Kidney (tissue), 14 donors: ENCODE results near the gene PLPPR1. TPM values are rescaled to one million over a fixed set of nuclear protein-coding genes. Genes with fewer than 3 reads are reported as not detected.

Experiments
- DNase-seq, 5 donors: peaks; one replicate each; pipeline ENCODE4 v3.0.0-alpha.2; 2013 to 2020
- FAIRE-seq: peaks from 2 replicates; lab custom pipeline; 2012; peaks lifted over from hg19 to GRCh38; lab: Jason Lieb, UNC
- H3K27ac ChIP-seq, 2 donors: one replicate each; pipeline ENCODE4 v1.7.0; 2013; ENCODE audit warnings: low read depth in 2 of 2, low read length in 2 of 2, inconsistent platforms in 1 of 2
- H3K27me3 ChIP-seq: one replicate; pipeline ENCODE4 v1.7.1; 2013; ENCODE audit warnings: low read length, inconsistent platforms; ENCODE audit not compliant: control insufficient read depth, insufficient read depth
- H3K36me3 ChIP-seq, 3 donors: one replicate each; pipeline versions ENCODE4 v1.7.0 to v1.7.1; 2013; ENCODE audit warnings: low read length in 3 of 3, control low read depth in 1 of 3, inconsistent platforms in 1 of 3; ENCODE audit not compliant: insufficient read depth in 3 of 3, control insufficient read depth in 2 of 3
- H3K4me1 ChIP-seq, 3 donors: one replicate each; pipeline versions ENCODE4 v1.7.0 to v1.7.1; 2013; ENCODE audit warnings: low read length in 3 of 3, inconsistent platforms in 1 of 3, low read depth in 1 of 3; ENCODE audit not compliant: control insufficient read depth in 2 of 3, insufficient read depth in 2 of 3
- H3K4me3 ChIP-seq, 3 donors: one replicate each; pipeline versions ENCODE4 v1.7.0 to v1.8.1; 2013; ENCODE audit warnings: low read length in 3 of 3, control low read depth in 1 of 3, inconsistent platforms in 1 of 3
- H3K9ac ChIP-seq, 3 donors: one replicate each; pipeline versions ENCODE4 v1.7.0 to v1.7.1; 2013; ENCODE audit warnings: low read length in 3 of 3, control low read depth in 1 of 3, inconsistent platforms in 1 of 3
- H3K9me3 ChIP-seq, 3 donors: one replicate each; pipeline versions ENCODE4 v1.7.0 to v1.7.1; 2013; ENCODE audit warnings: low read length in 3 of 3, control low read depth in 1 of 3, inconsistent platforms in 1 of 3; ENCODE audit not compliant: control insufficient read depth in 2 of 3, insufficient read depth in 1 of 3
- intact Hi-C: fragments of 100-400 bp; cut with DNase I; formaldehyde crosslinking; loops from one replicate; pipeline ENCODE4 v1.11.1; 2022
- polyA plus RNA-seq: library from polyadenylated mRNA; stranded (reverse); fragments of 350-450 nt; fragmentation: Illumina TruSeq; extraction: RNeasy Lipid Tissue Mini Kit (QIAGEN cat#74804); gene quantifications from one replicate; pipeline ENCODE4 v1.2.3, GENCODE V29; 2014; ENCODE audit warnings: low read depth, low replicate concordance; ENCODE audit not compliant: insufficient read depth
- total RNA-seq: library from RNA; stranded (reverse); fragmentation: NEBNext Ultra II Directional; extraction: Animal tissue kit (Norgen Biotek cat#: 25700); gene quantifications from one replicate; pipeline ENCODE4 v1.2.1, GENCODE V29; 2021
- TF ChIP-seq, protein P1 (sequence below): IDR thresholded peaks from 3 replicates; pipeline ENCODE4 v1.5.1; 2012; ENCODE audit warnings: mild to moderate bottlenecking, moderate library complexity, borderline replicate concordance; ENCODE audit not compliant: insufficient read depth; ENCODE audit errors: extremely low read depth
- donor health status: control.
- donor health status: control.
- donor health status: control.
- donor health status: control.
- donor health status: control.
- donor health status: DM: yes; HTN: yes; CAD: no.
- donor health status: Normal renal cell carcinoma (clear cell type).

The PLPPR1 gene
- total and polyA plus RNA-seq, 2 donors from 2014 or later: 0.98 to 21.6 TPM

GRCh38 chr9:101270302-101270701 lies 241.8 kb downstream of the PLPPR1 start:
- no peak for DNase-seq
- Histone ChIP-seq H3K9me3 (no peaks in the 10 kb centered on the region), H3K27ac (no peak overlapping the region), H3K36me3 (no peaks in the 10 kb centered on the region), H3K9ac (no peak overlapping the region), H3K27me3 (no peaks in the 10 kb centered on the region), H3K4me3 (no peak overlapping the region), H3K4me1 (no peaks in the 10 kb centered on the region)
- no peak for FAIRE-seq
- TF ChIP-seq, protein P1, sequence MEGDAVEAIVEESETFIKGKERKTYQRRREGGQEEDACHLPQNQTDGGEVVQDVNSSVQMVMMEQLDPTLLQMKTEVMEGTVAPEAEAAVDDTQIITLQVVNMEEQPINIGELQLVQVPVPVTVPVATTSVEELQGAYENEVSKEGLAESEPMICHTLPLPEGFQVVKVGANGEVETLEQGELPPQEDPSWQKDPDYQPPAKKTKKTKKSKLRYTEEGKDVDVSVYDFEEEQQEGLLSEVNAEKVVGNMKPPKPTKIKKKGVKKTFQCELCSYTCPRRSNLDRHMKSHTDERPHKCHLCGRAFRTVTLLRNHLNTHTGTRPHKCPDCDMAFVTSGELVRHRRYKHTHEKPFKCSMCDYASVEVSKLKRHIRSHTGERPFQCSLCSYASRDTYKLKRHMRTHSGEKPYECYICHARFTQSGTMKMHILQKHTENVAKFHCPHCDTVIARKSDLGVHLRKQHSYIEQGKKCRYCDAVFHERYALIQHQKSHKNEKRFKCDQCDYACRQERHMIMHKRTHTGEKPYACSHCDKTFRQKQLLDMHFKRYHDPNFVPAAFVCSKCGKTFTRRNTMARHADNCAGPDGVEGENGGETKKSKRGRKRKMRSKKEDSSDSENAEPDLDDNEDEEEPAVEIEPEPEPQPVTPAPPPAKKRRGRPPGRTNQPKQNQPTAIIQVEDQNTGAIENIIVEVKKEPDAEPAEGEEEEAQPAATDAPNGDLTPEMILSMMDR: no peak
- intact Hi-C loops: no loop called here

- no peaks in the 10 kb centered on the region for H3K4me1 ChIP-seq
- no peaks in the 10 kb centered on the region for H3K27me3 ChIP-seq
- no peak overlapping the region for H3K27ac ChIP-seq
- H3K4me3 ChIP-seq: no peak overlapping the region
- TF ChIP-seq, protein P1: no peak
- H3K9ac ChIP-seq: no peak overlapping the region
- H3K36me3 ChIP-seq: no peaks in the 10 kb centered on the region
- intact Hi-C loops: no loop called here
- FAIRE-seq: no peak
- no peak for DNase-seq
- H3K9me3 ChIP-seq: no peaks in the 10 kb centered on the region
Observed at GRCh38 chr9:101271102-101271501, 242.6 kb downstream of the PLPPR1 start.

DNA sequence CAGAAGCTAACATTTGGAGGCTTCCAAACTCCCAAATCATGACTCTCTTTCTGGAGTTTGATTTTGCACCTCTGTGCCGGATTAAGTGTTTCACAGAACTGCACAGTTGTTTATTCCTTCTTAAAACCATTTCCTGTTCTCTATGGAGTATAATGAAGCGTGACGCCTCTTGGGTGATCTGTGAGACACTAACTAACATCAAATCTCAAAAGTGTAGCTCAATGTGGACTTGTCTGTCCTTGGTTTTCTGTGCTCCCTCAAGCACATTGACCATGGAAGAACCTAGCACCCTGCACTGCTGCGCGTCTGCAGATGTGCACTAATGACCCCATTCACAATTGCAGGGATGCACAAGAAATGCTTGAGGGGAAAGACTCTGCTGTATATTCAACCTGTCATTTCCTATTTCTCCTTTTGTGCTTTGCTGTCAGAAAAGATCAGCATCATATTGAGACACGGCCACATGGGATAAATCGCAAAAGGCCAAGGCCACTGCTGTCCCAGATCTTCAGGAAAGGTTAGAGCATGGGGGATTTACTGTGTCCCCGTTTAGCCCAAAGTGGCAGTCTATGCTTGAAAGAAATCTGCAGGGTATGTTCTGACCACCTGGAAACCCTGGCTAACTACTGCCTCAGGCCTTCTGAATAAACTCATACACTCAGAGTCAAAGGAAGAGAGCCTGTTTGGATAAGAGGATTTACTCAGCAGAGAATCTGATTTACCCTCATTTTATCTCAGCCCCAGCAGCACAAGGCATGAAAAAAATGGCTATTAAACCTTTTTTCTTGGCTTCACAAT lies 246.6 kb downstream of the PLPPR1 start:
- Histone ChIP-seq H3K27ac (no peak overlapping the region), H3K36me3 (no peaks in the 10 kb centered on the region), H3K9me3 (no peaks in the 10 kb centered on the region), H3K27me3 (no peaks in the 10 kb centered on the region), H3K9ac (no peak overlapping the region), H3K4me1 (no peaks in the 10 kb centered on the region), H3K4me3 (no peak overlapping the region)
- TF ChIP-seq, protein P1: no peak
- DNase-seq: no peak
- no peak for FAIRE-seq
- intact Hi-C loops: no loop called here
